Activated T-helper 1 cell treated with anti-CD3 and anti-CD28 coated beads, Interleukin-12 subunit alpha, Interleukin-12 subunit beta, Interleukin-2, Interleukin-4 antibody, amounts not matched to agents 30 ng/mL and 10 ng/mL and 1 ng/mL, durations not matched to agents 14 hours and 24 hours and 36 hours (primary cell): Measurements from ENCODE around the gene GSE1. TPM values are rescaled to one million over a fixed set of nuclear protein-coding genes. Genes with fewer than 3 reads are reported as not detected.

Source experiments
- DNase-seq: peaks from one replicate; pipeline ENCODE4 v3.0.0; 2021; ENCODE audit warnings: low spot score
- H3K27ac Mint-ChIP-seq: one replicate; pipeline ENCODE4 v1.8.0; 2021; ENCODE audit warnings: mild to moderate bottlenecking, mixed read lengths
- H3K27me3 Mint-ChIP-seq: one replicate; pipeline ENCODE4 v1.8.0; 2022; ENCODE audit warnings: mild to moderate bottlenecking, moderate library complexity, mixed read lengths; ENCODE audit not compliant: insufficient read depth
- H3K36me3 Mint-ChIP-seq: one replicate; pipeline ENCODE4 v1.8.0; 2021; ENCODE audit warnings: low read depth, mixed read lengths
- H3K4me1 Mint-ChIP-seq: one replicate; pipeline ENCODE4 v1.8.0; 2021; ENCODE audit warnings: low read depth, mixed read lengths
- H3K4me3 Mint-ChIP-seq: one replicate; pipeline ENCODE4 v1.8.0; 2021; ENCODE audit warnings: mild to moderate bottlenecking, moderate library complexity, mixed read lengths
- H3K9me3 Mint-ChIP-seq: one replicate; pipeline ENCODE4 v1.8.0; 2021; ENCODE audit warnings: mixed read lengths
- intact Hi-C: fragments of 100-400 bp; cut with micrococcal nuclease; formaldehyde crosslinking; loops from one replicate; pipeline ENCODE4 v1.15.1; 2024
- total RNA-seq: library from RNA; stranded (reverse); gene quantifications from 2 replicates; pipeline ENCODE4 v1.2.3, GENCODE V29; 2022

Gene GSE1
- total RNA-seq, 1 donor from 2014 or later = 35.2 TPM

DNA sequence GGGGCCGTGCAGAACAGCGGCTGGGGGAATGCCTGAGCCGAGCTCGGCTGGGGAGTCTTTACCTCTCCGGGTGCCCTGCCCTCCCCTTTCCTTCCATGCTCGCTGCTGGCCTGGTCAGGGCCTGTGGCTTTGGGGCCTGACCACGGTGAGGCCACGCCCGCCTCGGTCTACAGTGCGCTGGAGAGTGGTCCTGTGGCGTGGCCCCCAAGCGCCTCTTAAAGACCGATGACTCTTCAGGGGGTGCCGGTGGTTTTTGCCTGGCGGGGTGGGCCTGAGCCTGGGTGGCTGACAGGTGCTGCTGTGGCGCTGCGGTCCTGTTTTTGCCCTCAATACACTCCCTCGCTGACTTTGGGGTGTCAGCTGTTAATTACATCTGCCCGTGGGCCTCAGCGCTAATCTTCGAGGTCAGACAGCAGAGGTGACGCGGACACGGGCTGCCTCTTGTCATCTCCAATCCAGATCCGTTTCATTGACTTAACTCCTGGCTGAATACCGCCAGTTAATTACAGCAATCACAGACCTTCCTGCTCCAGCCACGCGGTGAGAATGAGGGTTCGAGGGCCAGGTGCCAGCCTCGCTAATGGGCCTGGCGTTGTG is 29.7 kb downstream of the GSE1 start:
- H3K4me1 Mint-ChIP-seq = no peaks in the 10 kb centered on the region
- H3K4me3 Mint-ChIP-seq = no peak overlapping the region
- no peaks in the 10 kb centered on the region for H3K36me3 Mint-ChIP-seq
- DNase-seq = no peak
- H3K9me3 Mint-ChIP-seq = no peaks in the 10 kb centered on the region
- H3K27ac Mint-ChIP-seq = no peak overlapping the region
- H3K27me3 Mint-ChIP-seq = no peaks in the 10 kb centered on the region
- intact Hi-C loops = no loop called here

DNA sequence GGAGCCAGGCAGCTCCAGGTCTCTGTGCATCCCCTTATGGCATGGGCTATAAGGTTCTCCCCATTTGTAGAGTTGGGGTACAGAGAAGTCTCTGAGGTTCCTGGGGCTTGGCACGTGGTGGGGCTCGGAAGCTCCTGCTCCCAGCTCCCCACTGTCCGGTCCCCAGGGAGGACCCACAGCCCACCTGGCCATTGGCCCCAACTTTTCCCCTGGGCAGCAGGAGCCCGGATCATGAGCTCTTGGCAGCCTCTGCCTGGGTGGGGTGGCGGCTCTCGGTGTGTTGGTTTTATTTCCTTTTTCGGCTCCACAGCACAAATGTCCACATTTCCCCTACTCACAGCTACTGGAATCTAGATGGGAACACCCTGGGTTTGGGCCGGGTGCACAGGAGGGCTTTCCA is 30.5 kb downstream of the GSE1 start:
- Mint-ChIP-seq H3K36me3 (no peaks in the 10 kb centered on the region), H3K27ac (no peak overlapping the region), H3K27me3 (no peaks in the 10 kb centered on the region), H3K4me1 (no peaks in the 10 kb centered on the region), H3K9me3 (no peaks in the 10 kb centered on the region), H3K4me3 (no peak overlapping the region)
- intact Hi-C loops = no loop called here
- no peak for DNase-seq

DNA sequence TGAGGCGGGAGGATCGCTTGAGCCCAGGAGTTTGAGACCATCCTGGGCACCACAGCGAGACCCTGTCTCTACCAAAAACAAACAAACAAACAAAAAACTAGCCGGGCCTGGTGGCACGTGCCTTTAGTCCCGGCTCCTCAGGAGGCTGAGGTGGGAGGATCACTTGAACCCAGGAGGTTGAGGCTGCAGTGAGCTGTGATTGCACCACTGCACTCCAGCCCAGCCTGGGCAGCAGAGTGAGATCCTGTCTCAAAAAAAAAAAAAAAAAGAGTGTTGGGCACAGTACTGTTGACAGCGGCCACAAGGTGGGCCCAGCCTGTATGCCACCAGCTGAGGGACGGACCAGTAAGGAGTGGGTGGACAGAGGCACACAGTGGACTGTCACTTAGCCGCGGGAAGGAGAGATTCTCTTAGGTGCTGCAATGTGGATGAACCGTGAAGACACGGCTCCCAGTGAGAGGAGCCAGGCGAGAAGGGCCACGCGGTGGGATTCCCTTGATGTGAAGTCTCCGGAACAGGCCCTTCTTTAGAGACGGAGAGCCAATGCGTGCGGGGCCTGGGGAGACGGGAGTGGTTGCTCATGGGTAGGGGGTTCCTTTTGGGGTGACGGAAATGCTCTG is 31.1 kb downstream of the GSE1 start:
- Mint-ChIP-seq H3K27ac (no peak overlapping the region), H3K27me3 (no peaks in the 10 kb centered on the region), H3K4me1 (no peaks in the 10 kb centered on the region), H3K36me3 (no peaks in the 10 kb centered on the region), H3K9me3 (no peaks in the 10 kb centered on the region), H3K4me3 (no peak overlapping the region)
- DNase-seq = no peak
- intact Hi-C loops = no loop called here

DNA sequence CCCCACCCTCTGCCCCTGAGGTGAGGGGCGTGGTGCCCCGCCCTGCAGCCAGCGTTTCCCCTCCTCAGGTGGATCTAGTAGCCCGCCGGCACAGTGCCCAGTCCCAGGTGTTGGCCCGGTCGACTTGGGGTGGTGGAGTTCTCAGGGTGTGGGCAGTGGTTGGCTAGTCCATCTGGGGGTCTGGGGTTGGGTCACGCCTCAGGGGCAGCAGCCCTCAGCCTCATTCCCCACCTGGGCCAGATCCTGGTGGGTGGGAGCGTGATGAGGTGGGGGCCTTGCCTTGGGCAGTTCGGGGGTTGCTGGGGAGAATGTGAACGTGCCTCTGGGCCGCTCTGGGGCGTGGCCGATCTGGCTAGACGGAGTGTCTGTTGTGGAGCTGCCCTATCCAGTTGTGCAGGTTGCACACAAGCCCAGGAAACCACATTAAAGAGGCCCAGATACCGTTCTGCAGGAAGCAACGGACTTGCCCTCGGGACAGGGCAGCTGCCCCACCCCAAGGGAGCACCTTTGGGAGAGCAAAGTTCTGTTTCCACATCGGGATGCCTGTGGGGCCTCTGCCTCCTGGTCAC is 32.0 kb downstream of the GSE1 start:
- intact Hi-C loops = no loop called here

DNA sequence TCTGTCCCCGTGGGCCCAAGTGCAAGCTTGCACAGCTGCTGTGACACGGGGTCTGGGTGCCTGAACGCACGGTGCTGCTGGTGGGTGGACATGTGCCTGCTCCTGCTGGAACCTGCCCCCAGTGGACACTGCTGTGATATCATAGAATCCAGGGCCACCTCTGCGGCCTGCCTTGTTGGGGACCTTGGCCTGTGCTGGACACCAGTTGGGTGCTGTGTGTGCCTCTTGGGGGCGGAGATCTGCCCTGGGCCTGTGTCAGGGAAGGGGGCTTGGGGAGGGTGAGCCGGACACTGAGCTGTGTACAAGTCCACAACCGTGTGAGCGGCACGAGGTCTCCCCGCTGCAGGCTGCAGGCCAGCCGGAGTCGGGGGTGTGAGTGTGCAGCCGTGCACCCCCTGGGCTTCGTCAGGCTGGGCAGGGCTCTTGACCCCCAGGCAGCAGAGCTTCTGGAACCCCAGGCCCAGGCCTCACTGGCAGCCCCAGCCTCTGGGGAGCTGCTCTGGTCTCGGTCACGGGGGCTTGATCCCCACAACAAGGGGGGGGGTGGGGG is 33.3 kb downstream of the GSE1 start:
- DNase-seq = no peak

More for the DNA sequence above, 32.0 kb downstream of the GSE1 start:
- no peaks in the 10 kb centered on the region for H3K9me3 Mint-ChIP-seq
- DNase-seq = no peak
- no peaks in the 10 kb centered on the region for H3K27me3 Mint-ChIP-seq
- no peak overlapping the region for H3K4me3 Mint-ChIP-seq
- no peak overlapping the region for H3K27ac Mint-ChIP-seq
- no peaks in the 10 kb centered on the region for H3K4me1 Mint-ChIP-seq
- H3K36me3 Mint-ChIP-seq = no peaks in the 10 kb centered on the region

DNA sequence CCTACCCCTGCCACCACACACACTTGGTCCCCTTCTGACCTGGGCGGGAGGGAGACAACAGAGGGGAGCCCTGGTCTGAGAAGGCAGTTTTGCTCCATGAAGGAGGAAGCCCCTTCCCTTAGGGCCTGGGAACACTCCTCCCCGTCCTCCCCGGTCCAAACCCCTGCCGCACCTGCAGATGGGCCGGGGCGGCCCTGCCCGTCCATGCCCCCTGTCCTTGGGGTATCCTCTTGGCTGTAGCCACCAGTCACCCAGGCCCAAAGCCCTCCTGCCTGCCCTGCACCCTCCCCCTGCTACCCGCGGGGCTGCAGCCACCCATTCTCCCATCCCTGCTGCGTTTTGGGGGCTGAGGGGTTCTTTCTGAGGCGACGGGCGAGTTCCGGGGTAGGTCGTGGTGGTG is 33.9 kb downstream of the GSE1 start:
- Mint-ChIP-seq H3K4me1 (no peaks in the 10 kb centered on the region), H3K27me3 (no peaks in the 10 kb centered on the region), H3K9me3 (no peaks in the 10 kb centered on the region), H3K27ac (no peak overlapping the region), H3K36me3 (no peaks in the 10 kb centered on the region), H3K4me3 (no peak overlapping the region)
- no peak for DNase-seq
- intact Hi-C loops = no loop called here

More for the DNA sequence above, 33.3 kb downstream of the GSE1 start:
- intact Hi-C loops = no loop called here
- Mint-ChIP-seq H3K4me1 (no peaks in the 10 kb centered on the region), H3K27me3 (no peaks in the 10 kb centered on the region), H3K36me3 (no peaks in the 10 kb centered on the region), H3K9me3 (no peaks in the 10 kb centered on the region), H3K4me3 (no peak overlapping the region), H3K27ac (no peak overlapping the region)

DNA sequence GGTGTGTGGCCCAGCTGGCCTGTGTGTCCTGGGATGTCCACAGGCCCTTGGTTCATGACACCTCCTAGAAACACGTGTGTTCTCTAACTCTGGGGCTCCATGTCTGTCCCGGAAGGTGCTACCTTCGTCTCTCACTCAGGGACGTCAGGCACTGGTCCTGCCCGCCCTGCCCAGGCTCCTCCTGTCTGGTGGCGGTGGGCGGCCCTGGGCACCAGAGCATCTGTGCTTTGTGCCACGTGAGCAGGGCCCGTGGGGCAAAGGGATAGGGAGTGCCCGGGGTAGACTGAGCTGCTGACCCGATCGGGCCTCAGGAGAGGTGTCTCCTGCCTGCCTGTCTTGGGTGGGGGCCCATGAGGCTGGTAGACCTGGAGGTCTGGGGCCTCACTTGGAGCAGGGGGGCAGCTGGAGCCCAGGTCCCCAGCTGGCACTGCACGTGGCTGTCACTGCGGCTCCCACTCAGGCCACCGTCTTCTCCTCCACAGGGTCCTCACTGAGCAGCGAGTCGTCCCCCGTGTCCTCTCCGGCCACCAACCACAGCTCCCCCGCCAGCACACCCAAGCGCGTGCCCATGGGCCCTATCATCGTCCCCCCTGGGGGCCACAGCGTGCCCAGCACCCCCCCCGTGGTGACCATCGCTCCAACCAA is 35.1 kb downstream of the GSE1 start:
- Mint-ChIP-seq H3K4me3 (no peak overlapping the region), H3K9me3 (no peaks in the 10 kb centered on the region), H3K4me1 (no peaks in the 10 kb centered on the region), H3K27me3 (no peaks in the 10 kb centered on the region), H3K36me3 (no peaks in the 10 kb centered on the region), H3K27ac (no peak overlapping the region)
- intact Hi-C loops = no loop called here
- DNase-seq = no peak

DNA sequence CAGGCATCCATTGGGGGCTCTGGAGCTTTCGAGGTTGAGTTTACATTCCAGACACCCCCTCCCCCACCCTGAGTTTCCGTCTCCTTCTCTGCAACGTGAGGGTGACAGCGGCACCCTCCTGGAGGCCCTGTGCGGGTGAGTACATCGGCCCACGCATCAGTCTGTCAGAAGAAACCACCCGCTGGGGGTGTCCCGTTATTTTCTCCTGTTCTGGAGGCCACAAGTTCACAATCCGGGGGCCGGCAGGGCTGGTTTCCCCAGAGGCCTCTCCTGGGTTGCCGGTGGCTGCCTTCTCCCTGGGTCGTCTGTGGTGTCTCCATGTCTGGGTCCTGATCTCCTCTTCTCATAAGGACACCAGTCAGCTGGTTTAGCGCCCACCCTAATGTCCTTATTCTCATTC is 35.7 kb downstream of the GSE1 start:
- Mint-ChIP-seq H3K27ac (no peak overlapping the region), H3K4me1 (no peaks in the 10 kb centered on the region), H3K36me3 (no peaks in the 10 kb centered on the region), H3K9me3 (no peaks in the 10 kb centered on the region), H3K4me3 (no peak overlapping the region), H3K27me3 (no peaks in the 10 kb centered on the region)
- intact Hi-C loops = no loop called here
- no peak for DNase-seq

DNA sequence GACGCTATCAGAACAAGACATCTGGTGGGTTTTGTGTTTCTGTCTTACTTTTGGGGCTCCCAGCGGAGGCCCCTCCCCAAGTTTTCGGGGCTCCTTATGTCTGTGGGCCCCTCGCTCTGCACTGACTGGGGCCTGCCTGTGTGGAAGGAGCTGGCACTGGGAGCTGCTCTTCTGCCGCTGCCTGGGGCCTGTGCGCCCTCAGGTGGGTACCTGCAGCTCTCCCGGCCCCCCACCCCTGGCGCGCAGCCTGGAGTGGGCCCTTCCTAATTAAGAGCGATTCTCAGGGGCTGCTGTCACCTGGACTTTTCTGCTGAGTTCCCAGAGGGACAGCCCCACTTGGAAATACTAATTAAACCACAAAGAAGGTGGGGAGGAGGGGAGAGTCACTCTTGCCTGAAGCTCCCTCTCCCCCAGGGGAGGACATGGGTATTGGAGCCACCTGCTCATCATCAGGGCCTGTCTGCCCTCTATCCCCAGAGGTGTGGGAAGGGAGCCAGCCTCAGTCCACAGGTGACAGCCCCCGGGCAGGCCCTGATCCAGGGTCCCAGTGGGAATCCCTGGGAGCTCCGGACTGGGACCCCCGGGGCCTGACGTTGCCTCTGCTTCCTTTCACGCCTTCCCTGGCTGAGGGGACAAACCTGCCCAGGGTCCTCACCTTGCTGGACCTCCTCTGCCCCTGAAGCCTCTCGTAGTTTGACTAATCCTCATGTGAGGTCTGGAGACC is 36.5 kb downstream of the GSE1 start:
- Mint-ChIP-seq H3K4me1 (no peaks in the 10 kb centered on the region), H3K4me3 (no peak overlapping the region), H3K36me3 (no peaks in the 10 kb centered on the region), H3K27ac (no peak overlapping the region), H3K9me3 (no peaks in the 10 kb centered on the region), H3K27me3 (no peaks in the 10 kb centered on the region)
- no peak for DNase-seq
- intact Hi-C loops = no loop called here

DNA sequence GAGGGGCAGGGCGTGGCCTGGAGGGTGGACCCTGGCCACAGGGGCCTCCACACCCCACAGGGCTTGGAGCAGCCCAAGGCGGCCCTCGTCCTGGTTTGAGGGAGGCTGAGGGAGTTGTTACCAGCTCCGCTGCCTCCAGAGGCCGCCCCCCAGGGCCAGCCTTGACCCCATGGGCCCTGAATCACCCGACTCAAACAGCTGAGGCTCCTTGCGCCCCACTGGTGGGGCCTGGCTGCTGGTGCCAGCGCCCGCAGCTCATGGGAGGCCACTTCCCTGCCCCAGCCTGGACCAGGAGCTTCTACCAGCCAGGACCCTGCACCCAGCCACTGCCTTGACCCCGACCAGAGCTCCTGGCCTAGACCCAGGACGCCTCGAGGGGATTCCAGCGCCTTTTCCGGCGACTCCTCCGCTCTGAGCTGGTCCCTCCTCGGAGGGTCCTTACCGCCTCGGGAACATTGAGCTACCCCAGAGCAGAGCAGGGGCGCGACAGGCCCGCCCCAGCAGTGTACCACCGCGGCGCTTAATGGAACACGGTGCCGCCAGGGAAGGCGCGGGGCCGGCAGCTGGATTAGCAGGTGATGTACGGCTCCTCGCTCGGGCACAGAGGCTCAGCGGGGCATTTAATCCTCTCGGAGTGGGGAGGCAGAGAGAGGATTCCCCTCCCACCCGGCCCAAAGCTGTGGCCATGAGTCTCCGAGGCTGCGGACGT is 37.2 kb downstream of the GSE1 start:
- no peak for DNase-seq
- intact Hi-C loops = no loop called here
- Mint-ChIP-seq H3K4me1 (no peaks in the 10 kb centered on the region), H3K36me3 (no peaks in the 10 kb centered on the region), H3K4me3 (no peak overlapping the region), H3K9me3 (no peaks in the 10 kb centered on the region), H3K27me3 (no peaks in the 10 kb centered on the region), H3K27ac (no peak overlapping the region)

DNA sequence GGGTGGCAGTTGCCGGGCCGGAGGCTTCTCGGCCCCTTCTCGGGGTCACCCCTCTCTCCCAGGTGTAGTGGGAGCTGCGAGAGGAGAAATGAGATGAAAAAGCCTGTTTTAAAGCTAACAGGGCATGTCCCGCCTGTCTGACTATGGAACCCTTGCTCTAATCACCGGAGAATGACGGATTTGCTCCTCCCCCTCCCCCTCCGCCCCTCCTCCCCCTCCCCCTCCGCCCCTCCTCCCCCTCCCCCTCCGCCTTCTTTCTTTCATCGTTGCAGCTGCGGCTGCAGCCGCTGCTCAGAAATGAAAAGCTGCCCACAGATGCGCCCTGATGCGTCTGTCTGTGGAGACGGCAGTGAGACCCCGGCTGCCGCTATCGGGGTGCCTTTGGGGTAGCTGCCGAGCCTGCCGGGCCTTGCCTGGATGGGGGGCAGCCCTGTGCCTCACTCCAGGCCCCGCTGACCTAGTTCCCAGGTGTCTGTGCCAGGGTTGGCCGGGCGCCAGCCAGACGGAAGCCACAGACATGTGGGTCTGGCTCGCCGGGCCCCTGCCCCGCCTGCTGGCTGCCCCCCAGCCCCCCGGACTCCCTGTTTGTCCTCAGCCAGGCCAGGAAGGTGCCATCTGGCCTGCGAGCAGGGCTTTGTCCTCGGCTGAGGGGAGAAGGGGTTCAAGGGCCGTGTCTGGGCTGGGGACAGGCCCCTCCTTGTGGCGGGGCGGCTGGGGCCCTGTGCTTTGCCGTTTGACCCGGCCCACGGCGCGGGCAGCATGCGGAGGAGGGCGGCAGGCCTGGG is 37.9 kb downstream of the GSE1 start:
- Mint-ChIP-seq H3K9me3 (no peaks in the 10 kb centered on the region), H3K36me3 (no peaks in the 10 kb centered on the region), H3K4me1 (no peaks in the 10 kb centered on the region), H3K4me3 (no peak overlapping the region), H3K27me3 (no peaks in the 10 kb centered on the region), H3K27ac (no peak overlapping the region)
- no peak for DNase-seq
- intact Hi-C loops = no loop called here
